Activated CD4-positive, alpha-beta T cell treated with anti-CD3 and anti-CD28 coated beads for 36 hours (primary cell): ENCODE results near the gene MIA. TPM values are rescaled to one million over a fixed set of nuclear protein-coding genes. Genes with fewer than 3 reads are reported as not detected.
"Not testable (repeated sequence)": the region's sequence is repeated elsewhere in the genome, so short reads cannot be mapped to it uniquely, and the experiment has no call there.

Experiments
- ATAC-seq: fragments of 200-7000 bp; cut with Tn5 transposase; one replicate; pipeline ENCODE4 v1.10.0; 2021; ENCODE audit warnings: mild to moderate bottlenecking, moderate library complexity
- CTCF ChIA-PET: fragments of 350-600 bp; sonication (Branson Sonifier 250); formaldehyde crosslinking; loops from one replicate; lab custom pipeline; 2021; ENCODE audit warnings: antibody characterized with exemption; lab: Charles Lee
- POLR2A ChIA-PET: fragments of 350-600 bp; sonication (Branson Sonifier 250); formaldehyde crosslinking; loops from one replicate; lab custom pipeline; 2021; ENCODE audit warnings: antibody characterized with exemption, inconsistent platforms; lab: Charles Lee
- DNase-seq: peaks from one replicate; pipeline ENCODE4 v3.0.0-alpha.2; 2020
- H3K27ac Mint-ChIP-seq: one replicate; pipeline ENCODE4 v1.8.0; 2021; ENCODE audit warnings: mixed read lengths
- H3K27me3 Mint-ChIP-seq: one replicate; pipeline ENCODE4 v1.8.0; 2021; ENCODE audit warnings: mixed read lengths
- H3K36me3 Mint-ChIP-seq: one replicate; pipeline ENCODE4 v1.8.0; 2021; ENCODE audit warnings: low read depth, mixed read lengths
- H3K4me1 Mint-ChIP-seq: one replicate; pipeline ENCODE4 v1.8.0; 2021; ENCODE audit warnings: mixed read lengths
- H3K4me3 Mint-ChIP-seq: one replicate; pipeline ENCODE4 v1.8.0; 2021; ENCODE audit warnings: mild to moderate bottlenecking, moderate library complexity, mixed read lengths
- H3K9me3 Mint-ChIP-seq: one replicate; pipeline ENCODE4 v1.8.0; 2021; ENCODE audit warnings: low read depth, mixed read lengths
- intact Hi-C, 2 experiments: fragments of 100-400 bp; cut with DNase I in 1 of 2; cut with micrococcal nuclease in 1 of 2; formaldehyde crosslinking; loops; one replicate each; pipeline versions ENCODE4 v1.14.2 to v1.15.1; 2022 to 2024; cut with DNase I, micrococcal nuclease
- total RNA-seq, 2 experiments: library from RNA; stranded (reverse); gene quantifications; one replicate each; pipeline ENCODE4 v1.2.3, GENCODE V29; 2021

Gene MIA
- total RNA-seq, 2 experiments from 2014 or later, result 0.57 TPM; not detected in 1

- POLR2A ChIA-PET, result interaction anchor here (0.9 kb wide), 1 partner anchor 10 kb away, joined by 3 read pairs; the partner anchor contains the start of gene EGLN2
- peak overlapping the region; percentile 37 for H3K27ac Mint-ChIP-seq
- intact Hi-C loops, result no loop called here
- CTCF ChIA-PET, result interaction anchor here (0.7 to 3.1 kb wide), 4 partner anchors 10 to 147 kb away, joined by 4 to 26 read pairs (median 8); no protein-coding TSS in a partner anchor
- no peak overlapping the region for H3K4me3 Mint-ChIP-seq
- no peak for ATAC-seq
- peaks cover 64% of the 10 kb centered on the region for H3K4me1 Mint-ChIP-seq
- no peak for DNase-seq
- peaks cover 30% of the 10 kb centered on the region for H3K36me3 Mint-ChIP-seq
- H3K27me3 Mint-ChIP-seq, result peaks cover 3% of the 10 kb centered on the region
- no peaks in the 10 kb centered on the region for H3K9me3 Mint-ChIP-seq
These were observed 33.2 kb downstream of the MIA start for GRCh38 chr19:40808497-40808896.

GRCh38 chr19:40809358-40810086, 34.2 kb downstream of the MIA start:
- peaks cover 3% of the 10 kb centered on the region for H3K27me3 Mint-ChIP-seq

GRCh38 chr19:40810160-40810559, 34.8 kb downstream of the MIA start:
- intact Hi-C loops, result no loop called here
- peak overlapping the region; percentile 31 for H3K27ac Mint-ChIP-seq
- ATAC-seq, result no peak
- H3K4me1 Mint-ChIP-seq, result peaks cover 48% of the 10 kb centered on the region
- ChIA-PET CTCF (no interaction called here), POLR2A (no interaction called here)
- peaks cover 3% of the 10 kb centered on the region for H3K27me3 Mint-ChIP-seq
- H3K9me3 Mint-ChIP-seq, result no peaks in the 10 kb centered on the region
- H3K36me3 Mint-ChIP-seq, result peaks cover 18% of the 10 kb centered on the region
- no peak for DNase-seq
- peak overlapping the region; percentile 72 for H3K4me3 Mint-ChIP-seq

More at GRCh38 chr19:40809358-40810086, 34.2 kb downstream of the MIA start:
- H3K27ac Mint-ChIP-seq, result peak overlapping the region; percentile 37
- DNase-seq (no peak), ATAC-seq (no peak)
- H3K36me3 Mint-ChIP-seq, result peaks cover 21% of the 10 kb centered on the region
- ChIA-PET POLR2A (no interaction called here), CTCF (no interaction called here)
- peaks cover 54% of the 10 kb centered on the region for H3K4me1 Mint-ChIP-seq
- H3K9me3 Mint-ChIP-seq, result no peaks in the 10 kb centered on the region
- intact Hi-C loops, result no loop called here
- no peak overlapping the region for H3K4me3 Mint-ChIP-seq

GRCh38 chr19:40810649-40811408, 35.5 kb downstream of the MIA start:
- DNase-seq, result peak; percentile 72
- peak; percentile 85 for ATAC-seq
- H3K36me3 Mint-ChIP-seq, result peaks cover 18% of the 10 kb centered on the region
- H3K4me1 Mint-ChIP-seq, result peaks cover 41% of the 10 kb centered on the region
- H3K4me3 Mint-ChIP-seq, result peak overlapping the region; percentile 72
- H3K9me3 Mint-ChIP-seq, CTCF ChIA-PET, intact Hi-C loops, H3K27me3 Mint-ChIP-seq: not testable (repeated sequence)
- H3K27ac Mint-ChIP-seq, result peak overlapping the region; percentile 72
- POLR2A ChIA-PET, result interaction anchor here (0.6 kb wide), 1 partner anchor 720 kb away, joined by 3 read pairs; the partner anchor contains the start of gene ZNF780A

GRCh38 chr19:40811478-40812341, 36.4 kb downstream of the MIA start:
- Mint-ChIP-seq H3K9me3 (no peaks in the 10 kb centered on the region), H3K27me3 (peaks cover 3% of the 10 kb centered on the region), H3K4me1 (peaks cover 32% of the 10 kb centered on the region), H3K4me3 (peak overlapping the region; percentile 72), H3K36me3 (peaks cover 17% of the 10 kb centered on the region), H3K27ac (peak overlapping the region; percentile 42)
- CTCF ChIA-PET, result no interaction called here
- DNase-seq (peak; percentile 63), ATAC-seq (no peak)
- POLR2A ChIA-PET, result interaction anchor here (0.6 kb wide), 1 partner anchor 721 kb away, joined by 3 read pairs; the partner anchor contains the start of gene ZNF780A
- intact Hi-C loops, result no loop called here

- CTCF ChIA-PET, result interaction anchor here (0.6 kb wide), 1 partner anchor 178 kb away, joined by 3 read pairs; no protein-coding TSS in a partner anchor
- H3K9me3 Mint-ChIP-seq, H3K36me3 Mint-ChIP-seq, H3K27me3 Mint-ChIP-seq, DNase-seq, H3K27ac Mint-ChIP-seq, intact Hi-C loops, ATAC-seq, POLR2A ChIA-PET: not testable (repeated sequence)
- peak overlapping the region; percentile 72 for H3K4me3 Mint-ChIP-seq
- peaks cover 28% of the 10 kb centered on the region for H3K4me1 Mint-ChIP-seq
These were observed 37.2 kb downstream of the MIA start for GRCh38 chr19:40812571-40812970.

GRCh38 chr19:40813182-40813581, 37.9 kb downstream of the MIA start:
- Mint-ChIP-seq H3K4me3 (no peak overlapping the region), H3K9me3 (no peaks in the 10 kb centered on the region), H3K4me1 (peaks cover 31% of the 10 kb centered on the region), H3K36me3 (peaks cover 5% of the 10 kb centered on the region), H3K27ac (no peak overlapping the region), H3K27me3 (peaks cover 3% of the 10 kb centered on the region)
- ATAC-seq (no peak), DNase-seq (no peak)
- ChIA-PET POLR2A (no interaction called here), CTCF (no interaction called here)
- intact Hi-C loops, result no loop called here

GRCh38 chr19:40815223-40815622, 39.9 kb downstream of the MIA start:
- Mint-ChIP-seq H3K27ac (no peak overlapping the region), H3K4me1 (peaks cover 47% of the 10 kb centered on the region), H3K9me3 (no peaks in the 10 kb centered on the region), H3K4me3 (no peak overlapping the region), H3K27me3 (peaks cover 3% of the 10 kb centered on the region), H3K36me3 (peaks cover 2% of the 10 kb centered on the region)
- ChIA-PET CTCF (no interaction called here), POLR2A (no interaction called here)
- no peak for ATAC-seq
- DNase-seq, result no peak
- intact Hi-C loops, result no loop called here

GRCh38 chr19:40818480-40819399, 43.4 kb downstream of the MIA start:
- H3K4me1 Mint-ChIP-seq, result peaks cover 27% of the 10 kb centered on the region
- ATAC-seq (peak; percentile 97), DNase-seq (peak; percentile 89)
- POLR2A ChIA-PET, H3K9me3 Mint-ChIP-seq, H3K27me3 Mint-ChIP-seq, H3K36me3 Mint-ChIP-seq: not testable (repeated sequence)
- CTCF ChIA-PET, result interaction anchor here (0.6 to 3.0 kb wide), 15 partner anchors 11 to 325 kb away, joined by 3 to 50 read pairs (median 4); partner anchors contain the start of genes ACTMAP, EGLN2 and RAB4B
- peak overlapping the region; percentile 65 for H3K4me3 Mint-ChIP-seq
- intact Hi-C loops, result loop anchor here (1.0 kb wide), 4 partner anchors 74 to 156 kb away; no protein-coding TSS in a partner anchor
- H3K27ac Mint-ChIP-seq, result peak overlapping the region; percentile 37
